Breast epithelium (tissue), 3 donors: ENCODE results near the gene ADCY5.

Experiments
- POLR2A ChIP-seq: fragments of 450-650 bp; IDR thresholded peaks from one replicate; pipeline ENCODE4 v1.6.1; 2016; ENCODE audit warnings: antibody characterized with exemption, mild to moderate bottlenecking, moderate library complexity
- POLR2AphosphoS5 ChIP-seq, 3 donors: sonication (generic); formaldehyde crosslinking; IDR thresholded peaks; one replicate each; pipeline ENCODE4 v1.6.1; 2017; ENCODE audit warnings: antibody characterized with exemption in 3 of 3
- TF ChIP-seq, protein P1 (sequence below), 3 donors: fragments of 450-650 bp; IDR thresholded peaks; one replicate each; pipeline ENCODE4 v1.5.1; 2016 to 2017; ENCODE audit warnings: antibody characterized with exemption in 3 of 3, mild to moderate bottlenecking in 3 of 3, moderate library complexity in 3 of 3

DNA sequence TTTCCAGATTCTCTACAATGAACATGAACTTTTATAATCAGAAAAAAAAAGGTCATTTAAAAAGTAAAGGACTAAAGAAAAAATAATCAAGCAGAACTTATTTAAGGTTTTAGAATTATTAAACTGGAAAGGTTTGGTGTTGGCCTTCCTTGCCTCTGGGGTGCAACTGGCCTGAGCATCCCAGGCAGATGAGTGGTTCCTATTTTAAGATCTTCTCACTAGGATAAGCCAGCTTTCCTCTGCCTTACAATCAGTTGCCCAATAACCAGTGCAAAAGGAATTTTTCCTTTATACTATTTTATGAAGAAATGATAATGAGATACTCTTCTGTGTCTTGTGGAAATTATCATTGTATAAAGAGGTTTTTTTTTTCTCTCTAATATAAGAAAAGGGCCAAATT, 190.5 kb downstream of the ADCY5 start:
- TF ChIP-seq, protein P1, sequence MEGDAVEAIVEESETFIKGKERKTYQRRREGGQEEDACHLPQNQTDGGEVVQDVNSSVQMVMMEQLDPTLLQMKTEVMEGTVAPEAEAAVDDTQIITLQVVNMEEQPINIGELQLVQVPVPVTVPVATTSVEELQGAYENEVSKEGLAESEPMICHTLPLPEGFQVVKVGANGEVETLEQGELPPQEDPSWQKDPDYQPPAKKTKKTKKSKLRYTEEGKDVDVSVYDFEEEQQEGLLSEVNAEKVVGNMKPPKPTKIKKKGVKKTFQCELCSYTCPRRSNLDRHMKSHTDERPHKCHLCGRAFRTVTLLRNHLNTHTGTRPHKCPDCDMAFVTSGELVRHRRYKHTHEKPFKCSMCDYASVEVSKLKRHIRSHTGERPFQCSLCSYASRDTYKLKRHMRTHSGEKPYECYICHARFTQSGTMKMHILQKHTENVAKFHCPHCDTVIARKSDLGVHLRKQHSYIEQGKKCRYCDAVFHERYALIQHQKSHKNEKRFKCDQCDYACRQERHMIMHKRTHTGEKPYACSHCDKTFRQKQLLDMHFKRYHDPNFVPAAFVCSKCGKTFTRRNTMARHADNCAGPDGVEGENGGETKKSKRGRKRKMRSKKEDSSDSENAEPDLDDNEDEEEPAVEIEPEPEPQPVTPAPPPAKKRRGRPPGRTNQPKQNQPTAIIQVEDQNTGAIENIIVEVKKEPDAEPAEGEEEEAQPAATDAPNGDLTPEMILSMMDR (IDR thresholded peaks at IDR 0.05) = no peak
- TF ChIP-seq POLR2AphosphoS5 (IDR thresholded peaks at IDR 0.05) (no peak), POLR2A (no peak)
